Mucosa of stomach (tissue), 1 donor: ENCODE measurements around the gene DYTN.
"Not testable (repeated sequence)": the region's sequence is repeated elsewhere in the genome, so short reads cannot be mapped to it uniquely, and the experiment has no call there.

Source experiments
- H3K27me3 ChIP-seq: one replicate; pipeline ENCODE4 v1.7.0; 2013; ENCODE audit warnings: mild to moderate bottlenecking, low read length; ENCODE audit not compliant: control insufficient read depth, insufficient read depth
- H3K36me3 ChIP-seq: one replicate; pipeline ENCODE4 v1.7.0; 2013; ENCODE audit warnings: low read length; ENCODE audit not compliant: control insufficient read depth, insufficient read depth
- H3K4me1 ChIP-seq: one replicate; pipeline ENCODE4 v1.7.0; 2013; ENCODE audit warnings: mild to moderate bottlenecking, low read length; ENCODE audit not compliant: control insufficient read depth, insufficient read depth
- H3K4me3 ChIP-seq: one replicate; pipeline ENCODE4 v1.7.0; 2013; ENCODE audit warnings: low read length
- H3K9ac ChIP-seq: one replicate; pipeline ENCODE4 v1.7.0; 2013; ENCODE audit warnings: mild to moderate bottlenecking, low read length, moderate library complexity
- H3K9me3 ChIP-seq: one replicate; pipeline ENCODE4 v1.7.0; 2013; ENCODE audit warnings: mild to moderate bottlenecking, low read length, moderate library complexity; ENCODE audit not compliant: control insufficient read depth
- donor health status: Pancreatic carcinoma.

DYTN gene

DNA sequence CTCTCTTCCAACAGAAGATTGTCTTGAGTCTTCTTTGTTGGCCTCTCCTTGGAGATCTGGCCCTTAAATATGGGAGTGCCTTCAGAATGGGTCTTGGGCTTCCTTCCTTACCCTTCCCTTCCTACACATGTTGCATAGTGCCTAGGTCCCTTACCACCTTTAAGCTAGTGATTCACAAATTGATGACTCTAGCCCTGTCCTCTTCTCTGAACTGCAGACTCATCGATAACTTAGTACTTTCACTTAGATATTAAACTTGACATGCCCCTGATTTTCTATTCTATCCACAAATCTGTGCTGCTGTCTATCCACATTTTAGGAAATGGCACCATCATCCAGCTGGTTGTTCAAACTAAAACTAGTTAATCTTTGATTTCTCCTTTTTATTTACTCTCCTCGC lies 9.1 kb upstream of the DYTN start:
- Histone ChIP-seq H3K36me3 (no peaks in the 10 kb centered on the region), H3K4me3 (no peak overlapping the region), H3K9me3 (no peaks in the 10 kb centered on the region), H3K9ac (no peak overlapping the region), H3K4me1 (no peaks in the 10 kb centered on the region), H3K27me3 (no peaks in the 10 kb centered on the region)

DNA sequence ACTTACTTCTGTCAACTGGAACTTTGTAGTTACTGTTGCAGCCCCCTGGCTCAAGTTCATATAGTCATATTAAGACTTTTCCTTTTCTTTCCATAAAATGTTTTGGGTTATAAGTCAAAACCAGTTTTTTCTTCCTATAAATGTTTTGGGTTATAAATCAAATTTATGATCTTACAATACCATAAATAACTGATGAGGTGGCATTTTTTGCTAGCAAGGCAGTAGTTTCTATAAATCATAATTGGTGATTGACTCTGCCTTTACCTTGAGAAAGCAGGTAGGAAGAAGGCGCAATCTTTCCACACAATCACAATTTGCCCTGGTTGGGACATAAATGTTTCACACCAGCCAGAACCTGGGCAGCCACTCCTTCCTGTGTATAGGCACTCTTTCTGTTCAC lies 5.1 kb upstream of the DYTN start:
- no peak overlapping the region for H3K9ac ChIP-seq
- H3K4me3 ChIP-seq, result no peak overlapping the region
- H3K27me3 ChIP-seq, result no peaks in the 10 kb centered on the region
- H3K4me1 ChIP-seq, result no peaks in the 10 kb centered on the region
- no peaks in the 10 kb centered on the region for H3K9me3 ChIP-seq
- H3K36me3 ChIP-seq, result no peaks in the 10 kb centered on the region

DNA sequence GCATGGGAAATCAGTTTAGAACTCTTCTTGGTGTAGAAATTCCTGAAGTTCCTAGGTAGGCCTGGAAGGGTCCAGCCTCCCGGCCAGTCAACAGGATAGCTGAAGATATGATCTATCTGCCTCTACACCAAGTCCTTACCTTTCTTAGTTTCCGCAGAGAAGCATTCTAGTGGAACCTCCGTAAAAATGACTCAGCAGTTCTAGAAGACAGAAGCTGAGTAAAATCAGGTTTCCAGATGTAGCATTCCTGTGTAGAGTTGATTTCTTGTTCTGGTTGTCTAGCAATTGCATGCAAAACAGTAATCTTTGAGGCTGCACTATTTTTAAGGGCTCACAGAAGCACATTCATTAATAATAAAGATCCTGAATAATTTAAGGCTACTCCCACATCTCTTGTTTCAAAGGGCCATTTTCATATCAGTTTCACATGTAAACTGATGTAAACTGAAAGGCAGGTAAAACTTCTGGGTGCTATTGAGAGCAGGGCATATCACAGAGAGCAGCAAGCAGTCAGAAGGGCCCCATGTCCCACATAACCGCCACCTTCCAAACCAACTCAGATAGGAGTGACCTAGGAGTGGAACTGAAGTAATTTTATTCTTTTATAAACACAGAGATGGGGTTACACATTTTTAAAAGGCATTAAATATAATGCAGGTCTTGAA lies 3.2 kb upstream of the DYTN start:
- H3K4me1 ChIP-seq, result no peaks in the 10 kb centered on the region
- H3K4me3 ChIP-seq, result no peak overlapping the region
- no peak overlapping the region for H3K9ac ChIP-seq
- H3K9me3 ChIP-seq, result no peaks in the 10 kb centered on the region
- no peaks in the 10 kb centered on the region for H3K36me3 ChIP-seq
- H3K27me3 ChIP-seq, result no peaks in the 10 kb centered on the region

DNA sequence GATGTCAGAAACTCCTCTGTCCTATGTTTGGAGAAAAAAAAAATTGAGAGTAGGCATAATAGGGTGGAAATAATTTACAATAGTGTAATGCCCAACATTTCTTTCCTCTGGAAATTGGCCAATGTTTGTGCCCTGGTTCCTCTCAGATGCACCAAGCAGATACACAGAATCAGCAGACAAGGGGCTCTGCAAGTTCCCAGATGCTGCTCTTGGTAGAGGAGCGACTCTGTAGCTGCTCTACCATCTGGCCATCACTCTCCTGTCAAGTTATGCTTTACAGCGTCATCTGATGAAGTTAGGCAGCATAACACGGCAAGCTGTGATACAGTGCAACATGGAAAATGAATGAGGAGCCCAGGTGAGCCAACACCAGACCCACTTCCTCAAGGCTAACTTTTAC lies 1.6 kb downstream of the DYTN start:
- Histone ChIP-seq H3K4me3 (no peak overlapping the region), H3K27me3 (no peaks in the 10 kb centered on the region), H3K4me1 (no peaks in the 10 kb centered on the region), H3K9ac (no peak overlapping the region), H3K36me3 (no peaks in the 10 kb centered on the region), H3K9me3 (no peaks in the 10 kb centered on the region)

DNA sequence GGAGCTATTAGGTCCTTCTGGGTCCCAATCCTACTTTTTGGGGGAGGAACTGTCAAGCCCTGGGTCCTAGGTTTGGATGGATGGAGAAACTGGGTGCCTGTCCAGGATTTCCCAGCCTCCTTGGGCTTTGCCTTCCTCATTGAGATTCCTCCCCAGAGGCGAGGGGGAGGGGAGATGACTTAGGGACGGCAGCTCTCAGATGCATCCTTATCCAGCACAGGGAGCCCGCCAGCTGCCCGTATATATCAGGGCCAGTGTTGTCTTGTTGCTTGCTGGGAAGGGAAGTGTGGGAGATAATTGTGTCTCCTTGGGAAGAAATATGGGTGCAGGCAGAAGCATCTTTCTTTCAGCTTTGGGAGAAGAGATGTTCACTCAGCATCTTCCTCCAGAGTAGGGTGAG lies 3.0 kb downstream of the DYTN start:
- H3K4me3 ChIP-seq, result not testable (repeated sequence)

DNA sequence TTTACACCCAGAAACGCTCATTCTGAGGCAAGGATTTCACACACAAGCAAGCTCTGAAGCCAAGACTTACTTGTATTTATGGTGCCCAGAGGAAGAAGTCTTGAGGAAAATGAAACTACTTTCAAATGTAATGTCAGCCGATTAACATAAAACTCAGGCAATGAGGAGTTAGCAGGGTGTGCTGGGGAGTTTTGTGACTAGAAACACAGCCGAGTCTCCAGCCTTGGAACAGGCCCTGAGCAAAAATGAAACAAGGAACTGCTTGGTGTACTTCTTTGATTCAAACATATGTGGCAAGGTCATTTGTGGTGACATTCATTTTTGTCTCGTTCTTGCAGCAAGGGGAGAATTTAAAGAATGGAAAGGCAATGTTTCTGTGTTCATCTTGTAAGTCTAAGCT lies 4.5 kb downstream of the DYTN start:
- Histone ChIP-seq H3K27me3 (no peaks in the 10 kb centered on the region), H3K9ac (no peak overlapping the region), H3K4me1 (no peaks in the 10 kb centered on the region), H3K36me3 (no peaks in the 10 kb centered on the region), H3K9me3 (no peaks in the 10 kb centered on the region), H3K4me3 (no peak overlapping the region)

More for the DNA sequence above, 3.0 kb downstream of the DYTN start:
- not testable (repeated sequence) for H3K27me3 ChIP-seq, H3K4me1 ChIP-seq, H3K9ac ChIP-seq, H3K9me3 ChIP-seq, H3K36me3 ChIP-seq

DNA sequence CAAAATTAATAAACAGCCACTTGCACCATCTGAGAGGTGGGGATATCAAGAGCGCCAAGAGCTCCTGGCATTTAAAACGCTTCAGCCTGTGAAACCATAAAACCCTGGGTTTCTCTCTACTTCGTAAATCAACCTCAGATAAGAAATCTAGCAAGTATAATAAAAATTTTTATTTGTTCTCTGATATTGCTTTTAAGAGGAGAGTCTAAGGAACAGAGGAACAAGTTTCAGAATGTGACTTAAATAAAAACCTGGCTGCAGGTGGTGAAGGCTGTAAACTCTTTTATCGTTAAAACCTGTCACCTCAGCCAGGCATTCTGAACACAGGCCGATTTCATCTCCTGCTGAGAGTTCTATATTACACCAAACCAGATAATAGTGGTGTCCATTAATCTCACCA lies 9.9 kb downstream of the DYTN start:
- Histone ChIP-seq H3K9me3 (no peaks in the 10 kb centered on the region), H3K9ac (no peak overlapping the region), H3K36me3 (no peaks in the 10 kb centered on the region), H3K4me1 (no peaks in the 10 kb centered on the region), H3K27me3 (no peaks in the 10 kb centered on the region), H3K4me3 (no peak overlapping the region)

DNA sequence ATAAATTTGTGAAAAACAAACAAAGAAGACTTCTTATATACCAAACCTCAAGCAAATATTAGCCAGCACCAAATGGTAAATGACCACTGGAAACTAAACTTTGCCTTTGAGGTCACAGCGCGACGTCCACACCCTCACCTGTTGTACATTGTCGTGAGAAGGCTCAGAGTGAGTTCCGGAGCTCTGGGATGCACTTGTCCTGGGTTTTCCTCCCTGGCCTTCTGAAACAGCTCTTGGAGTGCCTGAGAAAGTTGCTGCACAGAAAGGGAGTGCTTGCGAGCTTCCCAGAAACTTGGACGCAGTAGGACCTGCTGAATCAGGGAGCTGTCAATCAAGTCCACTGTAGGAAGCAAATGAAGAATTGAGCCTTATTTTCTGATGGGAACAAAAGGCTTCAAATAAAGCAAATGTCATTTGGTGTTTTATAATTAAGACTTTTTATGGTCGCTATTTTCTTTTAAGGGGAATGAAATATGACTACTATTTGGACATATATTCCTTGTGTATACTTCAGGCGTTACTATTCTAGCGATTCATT lies 11.0 kb downstream of the DYTN start:
- H3K9me3 ChIP-seq, result no peaks in the 10 kb centered on the region
- no peak overlapping the region for H3K4me3 ChIP-seq
- H3K36me3 ChIP-seq, result no peaks in the 10 kb centered on the region
- no peaks in the 10 kb centered on the region for H3K4me1 ChIP-seq
- H3K9ac ChIP-seq, result no peak overlapping the region
- no peaks in the 10 kb centered on the region for H3K27me3 ChIP-seq

DNA sequence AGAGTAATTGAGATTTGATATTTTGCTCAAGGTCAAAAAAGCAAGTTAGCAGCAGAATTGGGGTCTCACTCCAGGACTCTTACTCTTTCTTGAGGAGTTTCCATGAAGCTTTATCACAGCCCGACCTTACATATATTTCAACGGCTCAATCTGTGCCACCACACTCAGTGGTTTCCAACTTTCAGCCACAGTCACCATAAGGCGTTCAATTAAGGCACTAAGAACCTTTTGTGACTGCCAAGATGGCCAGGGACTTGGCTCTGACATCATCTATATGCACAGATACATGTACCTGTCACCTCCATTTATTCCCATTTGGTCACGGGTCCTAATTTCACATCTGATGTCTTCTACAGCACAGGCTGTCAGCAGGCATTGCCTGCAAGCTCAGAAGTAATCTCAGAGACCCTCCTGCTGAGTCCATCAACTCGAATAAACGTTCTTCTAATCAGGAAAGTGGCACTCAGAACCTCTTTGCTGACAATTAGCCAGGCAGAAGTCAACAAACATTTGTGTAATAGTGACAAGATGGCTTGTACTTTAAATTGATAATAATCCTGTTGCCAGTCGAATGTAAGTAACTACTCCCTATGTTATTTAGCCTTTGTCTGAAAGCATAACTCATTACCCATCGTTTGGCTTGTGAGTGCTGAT lies 16.1 kb downstream of the DYTN start:
- no peaks in the 10 kb centered on the region for H3K27me3 ChIP-seq
- H3K9ac ChIP-seq, result no peak overlapping the region
- H3K4me1 ChIP-seq, result no peaks in the 10 kb centered on the region
- H3K36me3 ChIP-seq, result no peaks in the 10 kb centered on the region
- no peak overlapping the region for H3K4me3 ChIP-seq
- H3K9me3 ChIP-seq, result no peaks in the 10 kb centered on the region

DNA sequence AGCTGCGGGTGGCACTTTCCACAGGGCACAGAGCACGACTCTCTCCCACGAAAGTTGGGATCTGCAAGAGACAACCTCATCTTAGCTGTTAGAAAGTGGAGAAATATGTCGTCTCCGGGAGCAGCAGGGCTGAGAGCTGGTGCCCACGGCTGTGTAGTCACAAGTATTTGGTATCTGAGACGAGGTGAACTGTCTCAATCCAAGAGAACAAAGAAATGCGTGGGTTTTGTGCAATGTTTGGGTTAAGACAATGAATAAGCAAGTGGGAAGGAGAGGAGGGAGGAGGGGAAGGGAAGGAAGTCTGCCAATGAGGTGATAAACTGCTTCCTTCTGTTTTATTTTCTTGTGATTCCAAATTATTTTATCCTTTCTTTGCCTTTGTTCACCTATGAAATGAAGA lies 18.0 kb downstream of the DYTN start:
- H3K9ac ChIP-seq, result no peak overlapping the region
- H3K27me3 ChIP-seq, result no peaks in the 10 kb centered on the region
- no peaks in the 10 kb centered on the region for H3K9me3 ChIP-seq
- H3K4me3 ChIP-seq, result no peak overlapping the region
- no peaks in the 10 kb centered on the region for H3K36me3 ChIP-seq
- no peaks in the 10 kb centered on the region for H3K4me1 ChIP-seq

DNA sequence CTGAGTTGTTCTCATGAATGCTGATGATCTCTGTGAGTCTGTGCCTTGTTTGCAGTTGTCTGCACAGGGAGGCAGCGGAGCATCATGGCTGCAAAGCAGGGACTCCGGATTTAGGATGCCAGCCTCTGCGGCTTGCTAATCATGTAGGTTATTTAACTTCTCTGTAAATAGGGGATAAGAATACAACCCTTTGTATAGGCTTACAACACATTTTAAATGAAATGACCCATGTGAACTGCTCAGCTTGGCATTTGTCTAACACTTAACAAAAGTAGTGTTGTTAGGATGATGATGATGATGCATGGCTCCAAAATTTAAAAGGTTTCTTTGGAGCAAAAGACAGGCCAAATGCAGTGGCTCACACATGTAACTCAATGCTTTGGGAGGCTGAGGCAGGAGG lies 19.4 kb downstream of the DYTN start:
- H3K27me3 ChIP-seq, result no peaks in the 10 kb centered on the region
- no peaks in the 10 kb centered on the region for H3K4me1 ChIP-seq
- H3K36me3 ChIP-seq, result no peaks in the 10 kb centered on the region
- H3K4me3 ChIP-seq, result no peak overlapping the region
- no peaks in the 10 kb centered on the region for H3K9me3 ChIP-seq
- no peak overlapping the region for H3K9ac ChIP-seq

DNA sequence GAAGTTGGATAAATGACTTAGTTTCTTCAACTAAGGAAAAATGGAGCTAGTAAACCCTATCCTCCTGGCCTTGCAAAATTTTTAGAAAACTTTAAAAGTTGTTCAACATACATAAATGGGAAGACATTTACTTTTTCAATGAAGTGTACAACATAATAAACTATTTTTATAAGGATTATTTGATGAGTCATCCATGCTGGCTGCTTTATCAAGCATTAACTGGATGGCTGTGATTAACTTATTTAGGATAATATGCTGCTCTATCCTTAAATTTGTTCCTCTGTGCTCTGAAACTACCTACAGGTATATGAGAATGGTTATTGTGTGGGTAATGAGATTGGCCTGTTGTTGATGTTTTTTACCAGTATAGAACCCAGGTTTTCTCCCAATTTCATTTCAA lies 21.3 kb downstream of the DYTN start:
- Histone ChIP-seq H3K27me3 (no peaks in the 10 kb centered on the region), H3K9me3 (no peaks in the 10 kb centered on the region), H3K4me1 (no peaks in the 10 kb centered on the region), H3K36me3 (no peaks in the 10 kb centered on the region), H3K9ac (no peak overlapping the region), H3K4me3 (no peak overlapping the region)
